B cell (primary cell): ENCODE results near the gene FTL. TPM values are rescaled to one million over a fixed set of nuclear protein-coding genes. Genes with fewer than 3 reads are reported as not detected.

Experiments used
- ATAC-seq: fragments of 200-7000 bp; cut with Tn5 transposase; one replicate; pipeline ENCODE4 v1.10.0; 2021; ENCODE audit warnings: low read depth, mild to moderate bottlenecking, moderate number of reproducible peaks, moderate library complexity
- CTCF ChIA-PET: fragments of 350-600 bp; sonication (Branson Sonifier 250); formaldehyde crosslinking; loops from one replicate; lab custom pipeline; 2021; ENCODE audit warnings: antibody characterized with exemption, inconsistent platforms; lab: Charles Lee
- POLR2A ChIA-PET: fragments of 350-600 bp; sonication (Branson Sonifier 250); formaldehyde crosslinking; loops from one replicate; lab custom pipeline; 2021; ENCODE audit warnings: antibody characterized with exemption; lab: Charles Lee
- DNase-seq: peaks from one replicate; pipeline ENCODE4 v3.0.0; 2013
- H2AFZ ChIP-seq: 2 replicates; pipeline ENCODE4 v1.6.1; 2012; ENCODE audit warnings: mild to moderate bottlenecking, low read depth, low read length; ENCODE audit not compliant: insufficient read depth, poor library complexity, severe bottlenecking
- H3K27ac ChIP-seq, 2 donors: 1 replicate in 1 of 2; 2 replicates in 1 of 2; pipeline ENCODE4 v1.5.1; 2012 to 2013; ENCODE audit warnings: low read length in 2 of 2, mild to moderate bottlenecking in 2 of 2, moderate library complexity in 1 of 2
- H3K27me3 ChIP-seq, 4 experiments: fragments of 200-600 bp in 1 of 4; sonication (generic) in 1 of 4; replicated peaks in 1 of 4; 1 replicate in 2 of 4; 2 replicates in 2 of 4; pipeline versions ENCODE4 v1.6.1 to v1.7.0; 2013 to 2016; ENCODE audit warnings: low read length in 3 of 4, mild to moderate bottlenecking in 2 of 4, mixed read lengths in 1 of 4, moderate library complexity in 1 of 4; ENCODE audit not compliant: insufficient read depth in 4 of 4, control insufficient read depth in 3 of 4; ENCODE audit errors: control extremely low read depth in 1 of 4
- H3K36me3 ChIP-seq, 2 experiments: replicated peaks in 1 of 2; 1 replicate in 1 of 2; 2 replicates in 1 of 2; pipeline versions ENCODE4 v1.6.1 to v1.7.1; 2013; ENCODE audit warnings: low read length in 1 of 2; ENCODE audit not compliant: insufficient read depth in 2 of 2, control insufficient read depth in 1 of 2; ENCODE audit errors: control extremely low read depth in 1 of 2, extremely low read depth in 1 of 2
- H3K4me1 ChIP-seq, 2 donors: fragments of 200-600 bp in 1 of 2; sonication (generic) in 1 of 2; 1 replicate in 1 of 2; 2 replicates in 1 of 2; pipeline versions ENCODE4 v1.5.1 to v1.6.1; 2013 to 2017; ENCODE audit warnings: low read length in 2 of 2; ENCODE audit not compliant: control insufficient read depth in 2 of 2, insufficient read depth in 2 of 2
- H3K4me2 ChIP-seq: replicated peaks from 2 replicates; pipeline ENCODE3; 2012; ENCODE audit warnings: mild to moderate bottlenecking, low read depth, low read length; ENCODE audit not compliant: poor library complexity, severe bottlenecking
- H3K4me3 ChIP-seq, 5 experiments: fragments of 200-600 bp in 1 of 5; sonication (generic) in 1 of 5; 1 replicate in 3 of 5; 2 replicates in 2 of 5; pipeline versions ENCODE4 v1.5.1 to v1.7.0; 2011 to 2016; ENCODE audit warnings: low read length in 4 of 5, mild to moderate bottlenecking in 4 of 5, low read depth in 2 of 5, control low read depth in 1 of 5, moderate library complexity in 1 of 5; ENCODE audit not compliant: insufficient read depth in 1 of 5; ENCODE audit errors: control extremely low read depth in 1 of 5, extremely low read depth in 1 of 5
- H3K79me2 ChIP-seq: fragments of 200-600 bp; sonication (generic); one replicate; pipeline ENCODE4 v1.6.0; 2016; ENCODE audit warnings: low read length; ENCODE audit not compliant: control insufficient read depth, insufficient read depth
- H3K9ac ChIP-seq: fragments of 200-600 bp; sonication (generic); 2 replicates; pipeline ENCODE4 v1.6.1; 2017; ENCODE audit warnings: mild to moderate bottlenecking, low read length, moderate library complexity
- H3K9me3 ChIP-seq, 3 donors: one replicate each; pipeline versions ENCODE4 v1.6.1 to v1.7.1; 2013; ENCODE audit warnings: low read length in 2 of 3; ENCODE audit not compliant: control insufficient read depth in 2 of 3, insufficient read depth in 1 of 3; ENCODE audit errors: control extremely low read depth in 1 of 3
- H4K20me1 ChIP-seq: 2 replicates; pipeline ENCODE4 v1.6.0; 2012; ENCODE audit warnings: mild to moderate bottlenecking, low read length; ENCODE audit not compliant: insufficient read depth, control insufficient read depth, poor library complexity, severe bottlenecking
- H3K27ac Mint-ChIP-seq: one replicate; pipeline ENCODE4 v1.8.0; 2021; ENCODE audit warnings: mixed read lengths
- H3K27me3 Mint-ChIP-seq: one replicate; pipeline ENCODE4 v1.8.0; 2021; ENCODE audit warnings: mixed read lengths
- H3K4me1 Mint-ChIP-seq: one replicate; pipeline ENCODE4 v1.8.0; 2021; ENCODE audit warnings: mixed read lengths
- H3K4me3 Mint-ChIP-seq: one replicate; pipeline ENCODE4 v1.8.0; 2021; ENCODE audit warnings: mixed read lengths
- H3K9me3 Mint-ChIP-seq: one replicate; pipeline ENCODE4 v1.8.0; 2022; ENCODE audit warnings: mixed read lengths; ENCODE audit not compliant: insufficient read depth
- CTCF ChIP-seq: fragments of 200-600 bp; IDR thresholded peaks from one replicate; pipeline ENCODE4 v1.8.0; 2022; ENCODE audit warnings: antibody characterized with exemption, mild to moderate bottlenecking
- EZH2 ChIP-seq: IDR thresholded peaks from 2 replicates; pipeline ENCODE4 v1.6.1; 2012; ENCODE audit warnings: borderline replicate concordance, low read depth, mild to moderate bottlenecking, moderate library complexity, low read length; ENCODE audit not compliant: insufficient read depth, poor library complexity, severe bottlenecking
- WGBS: methylation state at CpG from one replicate; pipeline ENCODE4 v1.1.5; 2013; ENCODE audit warnings: missing lambda C conversion rate; ENCODE audit not compliant: insufficient coverage; 5-methylcytosine and 5-hydroxymethylcytosine counted together
- intact Hi-C: fragments of 100-400 bp; cut with micrococcal nuclease; formaldehyde crosslinking; loops from one replicate; pipeline ENCODE4 v1.10.0; 2022
- polyA plus RNA-seq: library from polyadenylated mRNA; depleted of rRNA; stranded (reverse); fragments of >200 nt; gene quantifications from 2 replicates; pipeline ENCODE4 v1.2.3, GENCODE V29; 2012
- total RNA-seq, 2 donors: library from RNA; stranded (reverse); fragments of 120-200 nt in 1 of 2; gene quantifications; 1 replicate in 1 of 2; 2 replicates in 1 of 2; pipeline versions ENCODE4 v1.2.3 to v1.2.4, GENCODE V29; 2013 to 2022

Gene FTL
- total and polyA plus RNA-seq, 2 donors (not counting 1 experiment from before 2014, with no cell fraction given) = 832 to 937 TPM

DNA sequence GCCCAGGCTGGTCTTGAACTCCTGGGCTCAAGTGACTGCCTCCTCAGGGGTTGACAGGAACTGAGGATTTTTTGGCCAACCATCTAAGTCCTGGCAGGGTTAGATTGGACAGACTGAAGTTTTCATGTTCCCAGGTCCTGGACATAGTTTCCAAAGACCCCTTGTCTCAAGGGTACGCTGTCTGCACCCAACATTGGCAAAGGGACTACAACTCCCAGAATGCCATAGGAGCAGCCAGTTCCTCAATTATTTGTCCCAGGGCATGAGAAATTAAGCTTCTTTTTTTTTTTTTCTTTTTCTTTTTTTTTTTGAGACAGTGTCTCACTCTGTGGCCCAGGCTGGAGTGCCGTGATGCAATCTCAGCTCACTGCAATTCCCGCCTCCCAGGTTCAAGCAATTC lies 21.1 kb downstream of the FTL start:
- Histone ChIP-seq H3K27me3 (no peaks in the 10 kb centered on the region), H2AFZ (no peak overlapping the region), H3K27ac (no peak overlapping the region), H3K4me3 (no peak overlapping the region), H3K79me2 (peaks cover 12% of the 10 kb centered on the region), H3K4me2 (no peak overlapping the region), H3K9ac (no peak overlapping the region), H3K36me3 (peaks cover 2 to 20% of the 10 kb centered on the region in 2 experiments), H3K4me1 (peaks cover 0 to under 1% of the 10 kb centered on the region in 2 donors), H4K20me1 (peaks cover 4% of the 10 kb centered on the region), H3K9me3 (no peaks in the 10 kb centered on the region)
- intact Hi-C loops = no loop called here
- Mint-ChIP-seq H3K4me1 (peaks cover 10% of the 10 kb centered on the region), H3K27me3 (no peaks in the 10 kb centered on the region), H3K27ac (no peak overlapping the region), H3K4me3 (no peak overlapping the region), H3K9me3 (no peaks in the 10 kb centered on the region)
- 96% methylated on average over 3 of the region's 3 CpGs for WGBS
- DNase-seq = no peak
- POLR2A ChIA-PET = interaction anchor here (0.7 kb wide), 2 partner anchors 16 to 262 kb away, joined by 4 to 6 read pairs; no protein-coding TSS in a partner anchor
- ATAC-seq = no peak
- TF ChIP-seq EZH2 (no peak), CTCF (no peak)
- CTCF ChIA-PET = interaction anchor here (0.9 to 2.1 kb wide), 2 partner anchors 16 to 54 kb away, joined by 3 to 12 read pairs; no protein-coding TSS in a partner anchor

GRCh38 chr19:48987323-48987722 lies 22.2 kb downstream of the FTL start:
- no peak overlapping the region for H3K27ac Mint-ChIP-seq
- ATAC-seq (no peak), DNase-seq (no peak)
- CTCF ChIA-PET = interaction anchor here (1.0 to 2.1 kb wide), 2 partner anchors 12 to 17 kb away, joined by 3 to 12 read pairs; no protein-coding TSS in a partner anchor
- H3K27me3 Mint-ChIP-seq = no peaks in the 10 kb centered on the region
- intact Hi-C loops = no loop called here
- H3K9me3 Mint-ChIP-seq = no peaks in the 10 kb centered on the region
- H3K27me3 ChIP-seq = no peaks in the 10 kb centered on the region
- H3K4me3 ChIP-seq = no peak overlapping the region
- no peak overlapping the region for H3K9ac ChIP-seq
- peaks cover 5 to 11% of the 10 kb centered on the region in 2 donors for H3K4me1 ChIP-seq
- no peak overlapping the region for H3K27ac ChIP-seq
- peaks cover 6% of the 10 kb centered on the region for H4K20me1 ChIP-seq
- H3K4me3 Mint-ChIP-seq = no peak overlapping the region
- peaks cover 2 to 17% of the 10 kb centered on the region in 2 experiments for H3K36me3 ChIP-seq
- H3K9me3 ChIP-seq = no peaks in the 10 kb centered on the region
- no peak overlapping the region for H2AFZ ChIP-seq
- H3K4me2 ChIP-seq = no peak overlapping the region
- TF ChIP-seq CTCF (no peak), EZH2 (no peak)
- peaks cover 18% of the 10 kb centered on the region for H3K79me2 ChIP-seq
- peaks cover 15% of the 10 kb centered on the region for H3K4me1 Mint-ChIP-seq
- POLR2A ChIA-PET = interaction anchor here (0.7 kb wide), 1 partner anchor 35 kb away, joined by 4 read pairs; no protein-coding TSS in a partner anchor
- WGBS = 85% methylated on average over 7 of the region's 7 CpGs
